Large intestine (tissue), 3 donors: ENCODE data around the gene AMH. TPM values are rescaled to one million over a fixed set of nuclear protein-coding genes. Genes with fewer than 3 reads are reported as not detected.

Source experiments
- DNase-seq, 2 donors: peaks; one replicate each; pipeline versions ENCODE4 v3.0.0 to v3.0.0-alpha.2; 2013
- H3K27ac ChIP-seq: one replicate; pipeline ENCODE4 v1.5.1; 2013; ENCODE audit warnings: low read length
- H3K27me3 ChIP-seq: 2 replicates; pipeline ENCODE4 v1.6.1; 2013; ENCODE audit warnings: low read length; ENCODE audit not compliant: control insufficient read depth, insufficient read depth
- H3K36me3 ChIP-seq: 2 replicates; pipeline ENCODE4 v1.6.1; 2013; ENCODE audit warnings: low read length; ENCODE audit not compliant: control insufficient read depth, insufficient read depth
- H3K4me1 ChIP-seq: one replicate; pipeline ENCODE4 v1.6.1; 2013; ENCODE audit warnings: low read length; ENCODE audit not compliant: control insufficient read depth, insufficient read depth
- H3K4me3 ChIP-seq: one replicate; pipeline ENCODE4 v1.5.1; 2013; ENCODE audit warnings: low read length
- H3K9me3 ChIP-seq: one replicate; pipeline ENCODE4 v1.6.1; 2013; ENCODE audit warnings: mild to moderate bottlenecking, low read depth, low read length, moderate library complexity; ENCODE audit not compliant: control insufficient read depth
- WGBS: methylation state at CpG from one replicate; pipeline ENCODE4 v1.1.5; 2013; ENCODE audit warnings: low lambda C conversion rate; ENCODE audit not compliant: insufficient coverage; 5-methylcytosine and 5-hydroxymethylcytosine counted together
- polyA plus RNA-seq: library from polyadenylated mRNA; unstranded; fragments of 120-200 nt; gene quantifications from one replicate; pipeline ENCODE4 v1.2.1, GENCODE V29; 2013

Gene AMH
- polyA plus RNA-seq, 1 donor: 4.6 TPM

DNA sequence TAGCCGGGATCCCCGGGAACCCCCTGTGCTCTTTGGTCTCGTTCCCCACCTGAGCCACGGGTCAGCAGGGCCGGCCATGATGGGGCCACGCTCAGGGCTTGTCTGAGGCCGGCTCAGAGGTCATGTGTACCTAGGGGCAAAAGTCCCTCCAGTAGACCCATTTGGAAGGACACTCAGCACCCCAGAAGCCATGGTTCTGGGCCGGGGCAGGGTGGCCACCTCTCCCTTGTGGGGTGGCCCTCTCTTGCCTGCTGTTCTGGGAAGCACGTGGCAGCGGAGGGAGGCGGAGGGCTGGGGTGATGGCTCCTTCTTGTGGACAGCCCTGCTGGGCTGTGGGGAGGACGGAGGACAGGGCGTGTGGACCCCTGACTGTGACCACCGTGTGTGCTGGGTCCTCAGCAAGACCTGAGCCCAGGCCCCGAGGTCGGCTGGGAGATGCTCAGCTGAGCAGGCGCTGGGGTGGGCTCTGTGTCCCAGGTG is 39.3 kb downstream of the AMH start:
- no peak for DNase-seq
- Histone ChIP-seq H3K27ac (no peak overlapping the region), H3K4me3 (no peak overlapping the region), H3K9me3 (peaks cover 9% of the 10 kb centered on the region), H3K27me3 (peaks cover 69% of the 10 kb centered on the region), H3K4me1 (peaks cover 3% of the 10 kb centered on the region), H3K36me3 (no peaks in the 10 kb centered on the region)
- WGBS: no CpG with 5 or more reads among the region's 17 CpGs

GRCh38 chr19:2288818-2289713 is 39.9 kb downstream of the AMH start:
- H3K36me3 ChIP-seq: no peaks in the 10 kb centered on the region
- peaks cover 3% of the 10 kb centered on the region for H3K4me1 ChIP-seq
- peaks cover 9% of the 10 kb centered on the region for H3K9me3 ChIP-seq
- WGBS: no CpG with 5 or more reads among the region's 28 CpGs
- H3K4me3 ChIP-seq: no peak overlapping the region
- no peak for DNase-seq
- peaks cover 76% of the 10 kb centered on the region for H3K27me3 ChIP-seq
- H3K27ac ChIP-seq: no peak overlapping the region

DNA sequence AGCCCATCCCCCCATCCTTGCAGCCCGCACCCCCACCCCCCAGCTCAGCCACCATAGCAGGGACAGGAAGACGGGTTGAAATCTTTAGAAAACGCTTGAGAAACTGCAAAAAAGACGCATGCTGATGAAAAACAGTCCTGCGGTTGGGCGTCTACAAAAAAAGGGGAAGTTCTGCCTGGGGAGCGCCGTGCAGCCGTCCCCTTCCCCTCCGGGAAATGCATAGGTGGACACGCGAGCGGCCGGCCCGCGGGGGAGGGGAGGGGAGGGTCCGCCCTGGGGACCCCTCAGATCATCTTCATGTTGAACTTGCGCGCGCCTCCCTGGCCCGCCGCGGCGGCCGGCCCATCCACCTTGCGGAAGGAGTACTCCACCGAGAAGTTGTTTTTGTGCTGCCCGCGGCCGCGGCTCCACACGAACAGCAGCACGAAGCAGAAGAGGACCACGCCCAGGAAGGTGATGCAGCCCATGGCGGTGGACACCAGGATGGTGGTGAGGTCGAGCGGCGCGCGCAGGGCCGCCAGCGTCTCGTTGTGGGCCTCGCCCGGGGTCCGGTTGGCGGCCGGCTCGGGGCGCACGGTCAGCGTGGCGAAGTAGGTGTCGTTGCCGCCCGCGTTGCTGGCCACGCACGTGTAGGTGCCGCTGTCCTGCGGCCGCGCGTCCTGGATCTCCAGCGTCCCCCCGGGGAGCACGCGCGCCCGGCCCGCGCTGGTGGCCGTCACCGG is 40.8 kb downstream of the AMH start:
- no CpG with 5 or more reads among the region's 74 CpGs for WGBS
- H3K9me3 ChIP-seq: peaks cover 9% of the 10 kb centered on the region
- H3K36me3 ChIP-seq: no peaks in the 10 kb centered on the region
- no peak overlapping the region for H3K4me3 ChIP-seq
- no peak for DNase-seq
- peaks cover 3% of the 10 kb centered on the region for H3K4me1 ChIP-seq
- H3K27ac ChIP-seq: no peak overlapping the region
- peaks cover 84% of the 10 kb centered on the region for H3K27me3 ChIP-seq

GRCh38 chr19:2290441-2291184 is 41.5 kb downstream of the AMH start:
- peak in 1 of 2 donors; percentile 23 for DNase-seq
- H3K4me3 ChIP-seq: no peak overlapping the region
- peaks cover 3% of the 10 kb centered on the region for H3K4me1 ChIP-seq
- WGBS: no CpG with 5 or more reads among the region's 82 CpGs
- H3K36me3 ChIP-seq: no peaks in the 10 kb centered on the region
- H3K27me3 ChIP-seq: peaks cover 91% of the 10 kb centered on the region
- no peak overlapping the region for H3K27ac ChIP-seq
- H3K9me3 ChIP-seq: peaks cover 9% of the 10 kb centered on the region

DNA sequence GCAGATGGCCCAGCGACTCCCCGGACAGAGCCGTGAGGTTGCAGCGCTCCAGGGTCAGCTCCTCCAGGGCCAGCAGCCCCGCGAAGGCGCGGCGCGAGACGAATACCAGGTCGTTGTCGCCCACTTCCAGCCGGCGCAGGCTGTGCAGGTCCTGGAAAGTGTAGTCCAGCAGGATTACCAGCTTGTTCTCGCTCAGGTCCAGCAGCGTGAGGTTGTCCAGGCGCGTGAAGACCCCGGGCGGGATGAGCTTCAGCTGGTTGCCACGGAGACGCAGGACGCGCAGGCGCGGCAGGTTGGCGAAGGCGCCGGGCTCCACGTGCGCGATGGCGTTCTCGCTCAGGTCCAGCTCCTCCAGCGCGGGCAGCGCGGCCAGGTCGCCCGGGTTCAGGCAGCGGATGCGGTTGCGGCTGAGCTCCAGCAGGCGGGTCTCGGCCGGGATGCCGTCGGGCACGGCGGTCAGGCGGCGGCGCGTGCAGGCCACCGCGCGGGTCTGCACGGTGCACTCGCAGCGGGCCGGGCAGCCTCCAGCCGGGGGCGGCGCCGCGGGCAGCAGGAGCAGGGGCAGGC is 42.1 kb downstream of the AMH start:
- no CpG with 5 or more reads among the region's 67 CpGs for WGBS

GRCh38 chr19:2294687-2295335 is 45.7 kb downstream of the AMH start:
- H3K4me3 ChIP-seq: no peak overlapping the region
- peak in 1 of 2 donors; percentile 35 for DNase-seq
- H3K4me1 ChIP-seq: no peaks in the 10 kb centered on the region
- H3K27ac ChIP-seq: no peak overlapping the region
- no peaks in the 10 kb centered on the region for H3K36me3 ChIP-seq
- no CpG with 5 or more reads among the region's 26 CpGs for WGBS
- H3K27me3 ChIP-seq: peaks cover 60% of the 10 kb centered on the region
- H3K9me3 ChIP-seq: peaks cover 6% of the 10 kb centered on the region

More for the DNA sequence above, 42.1 kb downstream of the AMH start:
- H3K27me3 ChIP-seq: peaks cover 95% of the 10 kb centered on the region
- DNase-seq: no peak
- no peak overlapping the region for H3K4me3 ChIP-seq
- H3K9me3 ChIP-seq: peaks cover 9% of the 10 kb centered on the region
- H3K27ac ChIP-seq: no peak overlapping the region
- H3K4me1 ChIP-seq: peaks cover 3% of the 10 kb centered on the region
- H3K36me3 ChIP-seq: no peaks in the 10 kb centered on the region

DNA sequence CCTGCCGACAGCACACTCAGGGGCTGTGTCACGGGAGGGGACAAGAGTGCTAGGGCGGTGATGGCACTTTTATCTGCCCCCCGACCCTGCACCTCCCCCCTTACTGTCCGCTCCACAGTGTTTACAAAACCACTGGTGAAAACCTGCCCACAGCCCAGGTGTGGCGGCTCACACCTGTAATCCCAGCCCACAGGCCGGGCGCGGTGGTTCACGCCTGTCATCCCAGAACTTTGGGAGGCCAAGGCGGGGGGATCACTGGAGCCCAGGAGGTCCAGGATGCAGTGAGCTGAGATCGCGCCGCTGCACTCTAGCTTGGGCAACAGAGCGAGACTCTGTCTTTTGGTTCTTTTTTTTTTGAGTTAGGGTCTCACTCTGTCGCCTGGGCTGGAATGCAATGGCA is 47.0 kb downstream of the AMH start:
- H3K27me3 ChIP-seq: peaks cover 54% of the 10 kb centered on the region
- DNase-seq: no peak
- WGBS: no CpG with 5 or more reads among the region's 16 CpGs

DNA sequence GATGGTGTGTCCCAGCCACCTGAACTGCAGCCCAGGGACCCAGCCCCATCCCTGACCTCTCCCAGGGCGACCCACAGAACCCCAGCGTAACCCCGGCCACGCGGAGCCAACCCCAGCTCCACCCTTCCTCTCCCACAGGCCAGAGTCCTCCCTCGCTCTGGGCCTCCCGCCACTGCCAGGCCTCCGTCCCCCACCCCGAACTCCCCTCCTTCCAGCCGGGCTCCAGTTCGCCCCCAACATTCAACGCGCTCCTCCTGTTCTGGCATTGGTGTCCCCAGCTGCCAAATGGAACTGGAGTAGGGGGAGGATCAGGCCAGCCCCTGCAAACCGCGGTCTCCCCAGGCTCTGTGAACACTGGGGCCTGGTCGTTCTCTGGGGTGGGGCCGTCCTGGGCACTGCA is 51.4 kb downstream of the AMH start:
- peaks cover 24% of the 10 kb centered on the region for H3K4me1 ChIP-seq
- no peaks in the 10 kb centered on the region for H3K36me3 ChIP-seq
- WGBS: no CpG with 5 or more reads among the region's 17 CpGs
- no peak for DNase-seq
- H3K9me3 ChIP-seq: peaks cover 7% of the 10 kb centered on the region
- H3K27ac ChIP-seq: no peak overlapping the region
- H3K4me3 ChIP-seq: no peak overlapping the region
- H3K27me3 ChIP-seq: peaks cover 30% of the 10 kb centered on the region

More for the DNA sequence above, 47.0 kb downstream of the AMH start:
- Histone ChIP-seq H3K27ac (no peak overlapping the region), H3K36me3 (no peaks in the 10 kb centered on the region), H3K4me3 (no peak overlapping the region), H3K9me3 (no peaks in the 10 kb centered on the region), H3K4me1 (no peaks in the 10 kb centered on the region)
